Stimulated activated CD8-positive, alpha-beta memory T cell treated with anti-CD3 and anti-CD28 coated beads, Interleukin-15, amount 100 ng/mL, for 4 hours (primary cell): ENCODE results near the gene ZNF800.

Experiments used
- DNase-seq, 2 donors: peaks; one replicate each; pipeline ENCODE4 v3.0.0-alpha.2; 2020; ENCODE audit warnings: low read depth in 2 of 2

ZNF800 gene

GRCh38 chr7:127390817-127391590 is 1.5 kb downstream of the ZNF800 start:
- no peak for DNase-seq

- DNase-seq, result no peak
These were observed 2.2 kb downstream of the ZNF800 start for GRCh38 chr7:127390186-127390816.

GRCh38 chr7:127389321-127389720 is 3.2 kb downstream of the ZNF800 start:
- DNase-seq, result no peak

GRCh38 chr7:127387974-127388373 is 4.5 kb downstream of the ZNF800 start:
- DNase-seq, result no peak

GRCh38 chr7:127383123-127383835 is 9.2 kb downstream of the ZNF800 start:
- DNase-seq, result no peak

GRCh38 chr7:127382301-127383085 is 10.0 kb downstream of the ZNF800 start:
- no peak for DNase-seq

GRCh38 chr7:127380479-127380878 is 12.0 kb downstream of the ZNF800 start:
- no peak for DNase-seq

- no peak for DNase-seq
These were observed 12.9 kb downstream of the ZNF800 start for GRCh38 chr7:127379642-127380041.

GRCh38 chr7:127378537-127378936 is 14.0 kb downstream of the ZNF800 start:
- DNase-seq, result no peak

GRCh38 chr7:127377425-127377824 is 15.1 kb downstream of the ZNF800 start:
- DNase-seq, result no peak

- DNase-seq, result no peak
These were observed 16.9 kb downstream of the ZNF800 start for GRCh38 chr7:127375631-127376030.

- DNase-seq, result no peak
These were observed 24.8 kb downstream of the ZNF800 start for GRCh38 chr7:127367679-127368078.

- DNase-seq, result no peak
These were observed 25.8 kb downstream of the ZNF800 start for GRCh38 chr7:127366680-127367079.

GRCh38 chr7:127365957-127366315 is 26.6 kb downstream of the ZNF800 start:
- no peak for DNase-seq

GRCh38 chr7:127365164-127365956 is 27.1 kb downstream of the ZNF800 start:
- DNase-seq, result no peak

- no peak for DNase-seq
These were observed 30.0 kb downstream of the ZNF800 start for GRCh38 chr7:127362364-127363027.

- no peak for DNase-seq
These were observed 30.8 kb downstream of the ZNF800 start for GRCh38 chr7:127361736-127362135.

- no peak for DNase-seq
These were observed 33.5 kb downstream of the ZNF800 start for GRCh38 chr7:127359011-127359410.

- DNase-seq, result no peak
These were observed 38.6 kb downstream of the ZNF800 start for GRCh38 chr7:127353897-127354296.

GRCh38 chr7:127350586-127350985 is 41.9 kb downstream of the ZNF800 start:
- DNase-seq, result no peak

- no peak for DNase-seq
These were observed 42.6 kb downstream of the ZNF800 start for GRCh38 chr7:127349881-127350280.
